ENCODE results near the gene ENAH.

Gene ENAH

DNA sequence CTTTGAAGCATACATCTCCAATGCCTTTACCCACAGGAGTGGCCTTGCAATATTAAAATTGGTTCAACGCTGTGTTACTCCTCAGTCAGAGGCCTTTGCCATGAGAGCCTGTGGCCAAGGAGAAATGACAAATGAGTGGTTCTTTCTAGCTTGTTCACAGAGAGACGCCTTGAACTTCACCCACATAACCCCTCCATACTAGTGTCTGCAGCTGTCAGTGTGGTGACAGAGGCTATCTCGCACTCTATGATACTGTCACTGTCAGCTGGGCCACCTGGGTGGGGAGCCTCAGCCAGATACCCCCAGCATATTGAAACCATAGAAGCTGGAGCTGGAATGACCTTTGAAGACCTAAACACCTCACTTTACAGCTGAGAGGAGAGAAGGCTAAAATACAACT lies 167.7 kb downstream of the ENAH start:
- H3K4me3 ChIP-seq (ENCODE audit: low read depth, low read length): no peak overlapping the region
- H3K27ac ChIP-seq: no peak overlapping the region
- no peaks in the 10 kb centered on the region for H3K27me3 ChIP-seq (replicated peaks)
- no peak for DNase-seq
- H3K36me3 ChIP-seq (replicated peaks): no peaks in the 10 kb centered on the region
- in situ Hi-C loops (cut with HindIII; ENCODE audit: low pct_ligation_motif_present, low sequenced_read_pairs): no loop called here
- TF ChIP-seq, protein P1, sequence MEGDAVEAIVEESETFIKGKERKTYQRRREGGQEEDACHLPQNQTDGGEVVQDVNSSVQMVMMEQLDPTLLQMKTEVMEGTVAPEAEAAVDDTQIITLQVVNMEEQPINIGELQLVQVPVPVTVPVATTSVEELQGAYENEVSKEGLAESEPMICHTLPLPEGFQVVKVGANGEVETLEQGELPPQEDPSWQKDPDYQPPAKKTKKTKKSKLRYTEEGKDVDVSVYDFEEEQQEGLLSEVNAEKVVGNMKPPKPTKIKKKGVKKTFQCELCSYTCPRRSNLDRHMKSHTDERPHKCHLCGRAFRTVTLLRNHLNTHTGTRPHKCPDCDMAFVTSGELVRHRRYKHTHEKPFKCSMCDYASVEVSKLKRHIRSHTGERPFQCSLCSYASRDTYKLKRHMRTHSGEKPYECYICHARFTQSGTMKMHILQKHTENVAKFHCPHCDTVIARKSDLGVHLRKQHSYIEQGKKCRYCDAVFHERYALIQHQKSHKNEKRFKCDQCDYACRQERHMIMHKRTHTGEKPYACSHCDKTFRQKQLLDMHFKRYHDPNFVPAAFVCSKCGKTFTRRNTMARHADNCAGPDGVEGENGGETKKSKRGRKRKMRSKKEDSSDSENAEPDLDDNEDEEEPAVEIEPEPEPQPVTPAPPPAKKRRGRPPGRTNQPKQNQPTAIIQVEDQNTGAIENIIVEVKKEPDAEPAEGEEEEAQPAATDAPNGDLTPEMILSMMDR (IDR thresholded peaks at IDR 0.05; ENCODE audit: low read depth, low read length, missing control alignments): no peak

DNA sequence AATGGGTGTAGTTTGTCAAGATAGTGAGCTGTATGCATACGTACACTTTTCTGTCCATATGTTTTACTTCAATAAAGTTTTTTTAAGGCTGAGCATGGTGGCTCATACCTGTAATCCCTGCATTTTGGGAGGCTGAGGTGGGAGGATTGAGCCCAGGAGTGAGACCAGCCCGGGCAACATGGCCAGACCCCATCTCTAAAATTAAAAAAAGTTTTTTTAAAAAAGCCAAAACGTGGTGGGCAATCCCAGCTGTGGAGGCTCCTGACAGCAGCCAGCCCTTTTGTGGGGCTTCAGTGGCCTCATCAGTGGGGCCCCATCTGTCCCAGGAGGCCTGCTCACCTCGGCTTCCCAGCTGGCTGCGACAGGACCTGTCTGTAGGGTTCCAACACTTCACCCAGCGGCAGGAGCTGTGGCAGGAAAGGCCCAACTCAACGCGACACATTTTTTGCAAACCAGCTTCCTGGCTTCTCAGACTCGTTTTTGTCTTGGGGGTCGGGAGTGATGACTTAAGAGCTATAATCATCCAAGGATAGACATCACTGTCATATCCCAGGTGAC lies 168.2 kb downstream of the ENAH start:
- H3K36me3 ChIP-seq (replicated peaks): no peaks in the 10 kb centered on the region
- TF ChIP-seq, protein P1 (IDR thresholded peaks at IDR 0.05; ENCODE audit: low read depth, low read length, missing control alignments): no peak
- H3K27ac ChIP-seq: no peak overlapping the region
- in situ Hi-C loops (cut with HindIII; ENCODE audit: low pct_ligation_motif_present, low sequenced_read_pairs): no loop called here
- DNase-seq: no peak
- no peaks in the 10 kb centered on the region for H3K27me3 ChIP-seq (replicated peaks)
- no peak overlapping the region for H3K4me3 ChIP-seq (ENCODE audit: low read depth, low read length)

- Histone ChIP-seq H3K4me3 (ENCODE audit: low read depth, low read length) (no peak overlapping the region), H3K27me3 (replicated peaks) (no peaks in the 10 kb centered on the region), H3K36me3 (replicated peaks) (no peaks in the 10 kb centered on the region), H3K27ac (no peak overlapping the region)
- TF ChIP-seq, protein P1 (IDR thresholded peaks at IDR 0.05; ENCODE audit: low read depth, low read length, missing control alignments): no peak
- in situ Hi-C loops (cut with HindIII; ENCODE audit: low pct_ligation_motif_present, low sequenced_read_pairs): no loop called here
- no peak for DNase-seq
Measured at GRCh38 chr1:225483818-225484656, 168.9 kb downstream of the ENAH start.

GRCh38 chr1:225482421-225482950 lies 170.4 kb downstream of the ENAH start:
- no peak for DNase-seq
- H3K27me3 ChIP-seq (replicated peaks): no peaks in the 10 kb centered on the region
- no peak overlapping the region for H3K27ac ChIP-seq
- in situ Hi-C loops (cut with HindIII; ENCODE audit: low pct_ligation_motif_present, low sequenced_read_pairs): no loop called here
- H3K4me3 ChIP-seq (ENCODE audit: low read depth, low read length): no peak overlapping the region
- no peaks in the 10 kb centered on the region for H3K36me3 ChIP-seq (replicated peaks)
- TF ChIP-seq, protein P1 (IDR thresholded peaks at IDR 0.05; ENCODE audit: low read depth, low read length, missing control alignments): no peak

GRCh38 chr1:225481738-225482137 lies 171.2 kb downstream of the ENAH start:
- TF ChIP-seq, protein P1 (IDR thresholded peaks at IDR 0.05; ENCODE audit: low read depth, low read length, missing control alignments): no peak
- in situ Hi-C loops (cut with HindIII; ENCODE audit: low pct_ligation_motif_present, low sequenced_read_pairs): no loop called here
- Histone ChIP-seq H3K27ac (no peak overlapping the region), H3K36me3 (replicated peaks) (no peaks in the 10 kb centered on the region), H3K27me3 (replicated peaks) (no peaks in the 10 kb centered on the region), H3K4me3 (ENCODE audit: low read depth, low read length) (no peak overlapping the region)
- DNase-seq: no peak

All from brain microvascular endothelial cell (primary cell).